Panc1 (cell line): Measurements from ENCODE around the gene SMAGP. TPM values are rescaled to one million over a fixed set of nuclear protein-coding genes. Genes with fewer than 3 reads are reported as not detected.

Experiments used
- ATAC-seq: fragments of 200-7000 bp; cut with Tn5 transposase; 2 replicates; pipeline ENCODE4 v1.9.1; 2020; ENCODE audit warnings: mild to moderate bottlenecking, moderate library complexity
- BruUV-seq: library from RNA; stranded (reverse); fragments of 400-500 nt; replicated peaks from 2 replicates; lab custom pipeline; 2021; lab: Mats Ljungman, UMichigan
- CTCF ChIA-PET: fragments of 300-600 bp; sonication (Branson Sonifier 250); formaldehyde crosslinking; loops from one replicate; lab custom pipeline; 2022; ENCODE audit warnings: antibody characterized with exemption; lab: Charles Lee
- POLR2A ChIA-PET: fragments of 300-600 bp; sonication (Branson Sonifier 250); formaldehyde crosslinking; loops from one replicate; lab custom pipeline; 2022; ENCODE audit warnings: antibody characterized with exemption; lab: Charles Lee
- DNase-seq: peaks from one replicate; pipeline ENCODE4 v3.0.0-alpha.2; 2010; ENCODE audit warnings: low read depth, low spot score
- H3K27ac ChIP-seq: 2 replicates; pipeline ENCODE4 v1.5.1; 2011; ENCODE audit warnings: mild to moderate bottlenecking, low read length, inconsistent platforms
- H3K27me3 ChIP-seq: fragments of 200-500 bp; sonication (Bioruptor generic); 2 replicates; pipeline ENCODE4 v1.6.0; 2014; ENCODE audit warnings: low read length, inconsistent platforms; ENCODE audit not compliant: control insufficient read depth, insufficient read depth
- H3K36me3 ChIP-seq: fragments of 200-500 bp; sonication (Bioruptor generic); 2 replicates; pipeline ENCODE4 v1.5.1; 2014; ENCODE audit warnings: inconsistent platforms, mild to moderate bottlenecking, low read length, moderate library complexity; ENCODE audit not compliant: control insufficient read depth, insufficient read depth
- H3K4me1 ChIP-seq: 2 replicates; pipeline ENCODE4 v1.5.1; 2011; ENCODE audit warnings: inconsistent platforms, mild to moderate bottlenecking, low read length, moderate library complexity; ENCODE audit not compliant: control insufficient read depth, insufficient read depth
- H3K4me3 ChIP-seq, 2 experiments: 2 replicates each; pipeline ENCODE4 v1.5.1; 2011 to 2012; ENCODE audit warnings: low read depth in 2 of 2, low read length in 2 of 2, mild to moderate bottlenecking in 2 of 2, inconsistent platforms in 1 of 2, moderate library complexity in 1 of 2
- H3K9me3 ChIP-seq: fragments of 200-500 bp; sonication (Bioruptor generic); 2 replicates; pipeline ENCODE4 v1.5.1; 2014; ENCODE audit warnings: low read depth, mild to moderate bottlenecking, inconsistent platforms, low read length, moderate library complexity; ENCODE audit not compliant: control insufficient read depth, insufficient read depth
- POLR2AphosphoS5 ChIP-seq: IDR thresholded peaks from 2 replicates; pipeline ENCODE4 v1.6.1; 2012; ENCODE audit warnings: mild to moderate bottlenecking, low read depth, low read length, moderate library complexity
- REST ChIP-seq, 2 experiments: IDR thresholded peaks; 2 replicates each; pipeline ENCODE4 v1.6.1; 2011 to 2012; ENCODE audit warnings: low read depth in 2 of 2, control low read depth in 1 of 2, low read length in 1 of 2, mild to moderate bottlenecking in 1 of 2, moderate library complexity in 1 of 2; ENCODE audit not compliant: insufficient read depth in 1 of 2
- SIN3A ChIP-seq: IDR thresholded peaks from 2 replicates; pipeline ENCODE4 v1.6.1; 2012; ENCODE audit warnings: low read depth, mild to moderate bottlenecking, low read length, moderate library complexity, borderline replicate concordance; ENCODE audit not compliant: insufficient read depth
- TCF7L2 ChIP-seq: IDR thresholded peaks from 2 replicates; pipeline ENCODE4 v1.6.1; 2011; ENCODE audit warnings: mild to moderate bottlenecking, low read depth, low read length, inconsistent platforms
- in situ Hi-C: cut with HindIII; loops from 2 replicates; pipeline ENCODE4 v1.10.0; 2016; ENCODE audit warnings: low sequenced_read_pairs, low pct_unique_long_range_greater_than_20kb
- intact Hi-C: fragments of 100-400 bp; cut with micrococcal nuclease; formaldehyde crosslinking; loops from one replicate; pipeline ENCODE4 v1.10.0; 2022; ENCODE audit not compliant: unreplicated experiment
- total RNA-seq: library from RNA; stranded (reverse); gene quantifications from one replicate; pipeline ENCODE4 v1.2.1, GENCODE V29; 2021; ENCODE audit not compliant: unreplicated experiment
- TF ChIP-seq, protein P1 (sequence below): fragments of 450-650 bp; IDR thresholded peaks from 2 replicates; pipeline ENCODE4 v1.5.1; 2017; ENCODE audit warnings: mild to moderate bottlenecking

SMAGP gene
- total RNA-seq, 1 experiment from 2014 or later = 2.4 TPM

- intact Hi-C loops = no loop called here
- ATAC-seq (no peak), DNase-seq (no peak)
- TF ChIP-seq SIN3A (no peak), TCF7L2 (no peak), POLR2AphosphoS5 (no peak), REST (IDR thresholded peaks at IDR 0.05; ENCODE audit: insufficient read depth in 1 of 2, low read depth in 2 of 2, low read length in 1 of 2) (no peak)
- TF ChIP-seq, protein P1, sequence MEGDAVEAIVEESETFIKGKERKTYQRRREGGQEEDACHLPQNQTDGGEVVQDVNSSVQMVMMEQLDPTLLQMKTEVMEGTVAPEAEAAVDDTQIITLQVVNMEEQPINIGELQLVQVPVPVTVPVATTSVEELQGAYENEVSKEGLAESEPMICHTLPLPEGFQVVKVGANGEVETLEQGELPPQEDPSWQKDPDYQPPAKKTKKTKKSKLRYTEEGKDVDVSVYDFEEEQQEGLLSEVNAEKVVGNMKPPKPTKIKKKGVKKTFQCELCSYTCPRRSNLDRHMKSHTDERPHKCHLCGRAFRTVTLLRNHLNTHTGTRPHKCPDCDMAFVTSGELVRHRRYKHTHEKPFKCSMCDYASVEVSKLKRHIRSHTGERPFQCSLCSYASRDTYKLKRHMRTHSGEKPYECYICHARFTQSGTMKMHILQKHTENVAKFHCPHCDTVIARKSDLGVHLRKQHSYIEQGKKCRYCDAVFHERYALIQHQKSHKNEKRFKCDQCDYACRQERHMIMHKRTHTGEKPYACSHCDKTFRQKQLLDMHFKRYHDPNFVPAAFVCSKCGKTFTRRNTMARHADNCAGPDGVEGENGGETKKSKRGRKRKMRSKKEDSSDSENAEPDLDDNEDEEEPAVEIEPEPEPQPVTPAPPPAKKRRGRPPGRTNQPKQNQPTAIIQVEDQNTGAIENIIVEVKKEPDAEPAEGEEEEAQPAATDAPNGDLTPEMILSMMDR = no peak
- H3K27me3 ChIP-seq = no peaks in the 10 kb centered on the region
- H3K4me3 ChIP-seq = no peak overlapping the region
- no peaks in the 10 kb centered on the region for H3K36me3 ChIP-seq
- POLR2A ChIA-PET = no interaction called here
- no peaks in the 10 kb centered on the region for H3K9me3 ChIP-seq
- H3K27ac ChIP-seq = no peak overlapping the region
- H3K4me1 ChIP-seq = no peaks in the 10 kb centered on the region
- CTCF ChIA-PET = no interaction called here
- no TSS peak for BruUV-seq
- in situ Hi-C loops = no loop called here
These were observed 67.5 kb downstream of the SMAGP start for GRCh38 chr12:51202718-51203117.

DNA sequence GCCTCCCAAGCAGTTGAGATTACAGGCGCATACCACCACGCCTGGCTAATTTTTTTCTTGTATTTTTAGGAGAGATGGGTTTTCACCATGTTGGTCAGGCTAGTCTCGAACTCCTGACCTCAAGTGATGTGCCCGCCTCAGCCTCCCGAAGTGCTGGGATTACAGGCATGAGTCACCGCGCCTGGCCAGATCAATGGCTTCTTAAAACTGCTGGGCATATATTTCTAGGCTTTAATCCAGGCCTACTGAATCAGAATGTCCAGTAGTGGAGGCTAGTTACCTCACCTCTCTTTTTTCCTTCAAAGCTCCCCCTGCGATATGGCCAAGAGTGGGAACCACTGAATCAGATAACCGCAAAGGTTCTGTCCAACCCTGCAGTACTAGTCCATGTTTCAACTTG is 69.4 kb downstream of the SMAGP start:
- Histone ChIP-seq H3K4me3 (no peak overlapping the region), H3K9me3 (no peaks in the 10 kb centered on the region), H3K27ac (no peak overlapping the region), H3K4me1 (no peaks in the 10 kb centered on the region), H3K27me3 (no peaks in the 10 kb centered on the region), H3K36me3 (no peaks in the 10 kb centered on the region)
- BruUV-seq = no TSS peak
- ATAC-seq = no peak
- intact Hi-C loops (no loop called here), in situ Hi-C loops (no loop called here)
- no peak for TF ChIP-seq SIN3A
- TF ChIP-seq REST (IDR thresholded peaks at IDR 0.05; ENCODE audit: insufficient read depth in 1 of 2, low read depth in 2 of 2, low read length in 1 of 2) = no peak
- TF ChIP-seq, protein P1 = no peak
- no peak for TF ChIP-seq TCF7L2
- ChIA-PET POLR2A (no interaction called here), CTCF (no interaction called here)
- DNase-seq = no peak
